K562 (cell line): Measurements from ENCODE around the gene SPATS2. TPM values are rescaled to one million over a fixed set of nuclear protein-coding genes. Genes with fewer than 3 reads are reported as not detected.

Experiments
- ATAC-seq: fragments of 200-7000 bp; cut with Tn5 transposase; 3 replicates; pipeline ENCODE4 v1.9.1; 2020; ENCODE audit warnings: moderate library complexity
- BruUV-seq: library from RNA; stranded (reverse); fragments of 400-500 nt; replicated peaks from 2 replicates; lab custom pipeline; 2021; lab: Mats Ljungman, UMichigan
- CTCF ChIA-PET: fragments of 300-600 bp; formaldehyde crosslinking; extraction: SDS; loops from one replicate; lab custom pipeline; 2021; ENCODE audit warnings: low intra/inter-chr PET ratio; lab: Yijun Ruan, JAX
- POLR2A ChIA-PET: fragments of 300-600, 350-650 bp; sonication (Branson Sonifier 250); formaldehyde crosslinking; extraction: SDS; loops from one replicate; lab custom pipeline; 2021; ENCODE audit warnings: antibody characterized with exemption, inconsistent platforms; lab: Yijun Ruan, JAX
- DNase-seq, 4 experiments: peaks; one replicate each; pipeline versions ENCODE4 v3.0.0 to v3.0.0-alpha.2; 2011 to 2018; ENCODE audit warnings: low spot score in 3 of 4, mixed read lengths in 3 of 4; ENCODE audit errors: extremely low read depth in 1 of 4
- FAIRE-seq: peaks from 2 replicates; lab custom pipeline; 2011; peaks lifted over from hg19 to GRCh38; lab: Jason Lieb, UNC
- H2AFZ ChIP-seq: 2 replicates; pipeline ENCODE4 v1.6.0; 2011; ENCODE audit warnings: low read depth, low read length, control low read depth, inconsistent platforms
- H3K27ac ChIP-seq: fragments of 200-600 bp; 3 replicates; pipeline ENCODE4 v1.8.0; 2011; ENCODE audit warnings: low read depth, mild to moderate bottlenecking, control low read depth, inconsistent platforms, low read length, moderate library complexity, mixed read lengths; ENCODE audit errors: extremely low read depth
- H3K27me3 ChIP-seq, 2 experiments: fragments of 300-600 bp in 1 of 2; 2 replicates in 1 of 2; 3 replicates in 1 of 2; pipeline versions ENCODE4 v1.6.0 to v1.8.0; 2011; ENCODE audit warnings: inconsistent platforms in 2 of 2, low read length in 2 of 2, mild to moderate bottlenecking in 1 of 2, mixed read lengths in 1 of 2, moderate library complexity in 1 of 2; ENCODE audit not compliant: control insufficient read depth in 2 of 2, insufficient read depth in 2 of 2
- H3K36me3 ChIP-seq: fragments of 300-600 bp; 3 replicates; pipeline ENCODE4 v1.8.0; 2011; ENCODE audit warnings: mild to moderate bottlenecking, low read length, inconsistent platforms; ENCODE audit not compliant: control insufficient read depth, insufficient read depth
- H3K4me1 ChIP-seq, 2 experiments: fragments of 200-600 bp in 1 of 2; replicated peaks in 1 of 2; 2 replicates in 1 of 2; 3 replicates in 1 of 2; pipeline versions ENCODE4 v1.5.1 to v1.8.0; 2011; ENCODE audit warnings: inconsistent platforms in 2 of 2, low read length in 2 of 2, mild to moderate bottlenecking in 1 of 2, mixed read lengths in 1 of 2, moderate library complexity in 1 of 2; ENCODE audit not compliant: control insufficient read depth in 2 of 2, insufficient read depth in 2 of 2
- H3K4me2 ChIP-seq: 2 replicates; pipeline ENCODE4 v1.6.1; 2011; ENCODE audit warnings: low read length, control low read depth, inconsistent platforms, mixed read lengths; ENCODE audit not compliant: insufficient read depth
- H3K4me3 ChIP-seq: fragments of 200-600 bp; sonication (generic), shearing (Covaris generic); 2 replicates; pipeline ENCODE4 v1.5.1; 2016; ENCODE audit warnings: control low read depth, inconsistent platforms
- H3K79me2 ChIP-seq: fragments of 200-600 bp; 3 replicates; pipeline ENCODE4 v1.8.0; 2011; ENCODE audit warnings: low read length, inconsistent platforms; ENCODE audit not compliant: control insufficient read depth, insufficient read depth
- H3K9ac ChIP-seq, 2 experiments: 2 replicates each; pipeline versions ENCODE4 v1.6.0 to v1.6.1; 2011; ENCODE audit warnings: low read depth in 2 of 2, low read length in 2 of 2, control low read depth in 1 of 2, inconsistent platforms in 1 of 2, mild to moderate bottlenecking in 1 of 2, mixed read lengths in 1 of 2; ENCODE audit not compliant: insufficient read depth in 1 of 2
- H3K9me1 ChIP-seq: one replicate; pipeline ENCODE4 v1.6.0; 2011; ENCODE audit warnings: inconsistent platforms, mild to moderate bottlenecking, low read length, moderate library complexity; ENCODE audit not compliant: control insufficient read depth, insufficient read depth
- H3K9me3 ChIP-seq: replicated peaks from 2 replicates; pipeline ENCODE4 v1.5.1; 2011; ENCODE audit warnings: low read depth, low read length, inconsistent platforms; ENCODE audit not compliant: control insufficient read depth, insufficient read depth
- H4K20me1 ChIP-seq: replicated peaks from 2 replicates; pipeline ENCODE4 v1.6.1; 2011; ENCODE audit warnings: low read length, inconsistent platforms, mixed read lengths; ENCODE audit not compliant: control insufficient read depth, insufficient read depth
- EGR1 ChIP-seq: fragments of 450-650 bp; conservative IDR thresholded peaks from 2 replicates; pipeline ENCODE4 v1.6.1; 2017; ENCODE audit warnings: mild to moderate bottlenecking
- ELK1 ChIP-seq: sonication (generic); formaldehyde crosslinking; IDR thresholded peaks from 2 replicates; pipeline ENCODE4 v1.8.1; 2022; ENCODE audit warnings: missing genetic modification reagents
- NCOR1 ChIP-seq: fragments of 450-650 bp; IDR thresholded peaks from 2 replicates; pipeline ENCODE4 v1.6.1; 2016; ENCODE audit warnings: mild to moderate bottlenecking, moderate library complexity
- SRSF7 ChIP-seq: fragments of 200-400 bp; formaldehyde crosslinking; optimal IDR thresholded peaks from 2 replicates; pipeline ENCODE3; 2017; ENCODE audit warnings: mild to moderate bottlenecking, low read depth, low read length
- TOE1 ChIP-seq, 2 experiments: fragments of 450-650 bp in 1 of 2; sonication (generic) in 1 of 2; formaldehyde crosslinking in 1 of 2; IDR thresholded peaks; 2 replicates each; pipeline versions ENCODE4 v1.7.1 to v1.8.0; 2016 to 2022; ENCODE audit warnings: borderline replicate concordance in 2 of 2, mild to moderate bottlenecking in 2 of 2, antibody characterized with exemption in 1 of 2, inconsistent platforms in 1 of 2, low read depth in 1 of 2, missing genetic modification reagents in 1 of 2, moderate library complexity in 1 of 2
- ZFP1 ChIP-seq: fragments of 450-650 bp; formaldehyde crosslinking; IDR thresholded peaks from 2 replicates; pipeline ENCODE4 v1.4.0; 2020; ENCODE audit warnings: mild to moderate bottlenecking, mixed read lengths
- WGBS: fragments of 100-300 bp; shearing (Covaris generic); methylation state at CpG from one replicate; pipeline ENCODE4 v1.1.6; 2016; ENCODE audit warnings: low coverage, mixed read lengths; ENCODE audit not compliant: insufficient coverage; ENCODE audit errors: missing lambda C conversion rate; 5-methylcytosine and 5-hydroxymethylcytosine counted together
- in situ Hi-C: fragments of 300-500 bp; cut with MboI; formaldehyde crosslinking; loops from 4 replicates; pipeline ENCODE4 v1.15.0; 2018; ENCODE audit warnings: inconsistent platforms, mixed read lengths
- intact Hi-C: fragments of 100-400 bp; cut with micrococcal nuclease; formaldehyde crosslinking; loops from 2 replicates; pipeline ENCODE4 v1.14.2; 2022
- polyA plus RNA-seq, 8 experiments: library from polyadenylated mRNA; depleted of rRNA in 4 of 8; stranded (reverse) in 5 of 8; unstranded in 3 of 8; fragments of >200 nt; fragmentation: Nextera tagmentation in 2 of 8; fragmentation: Illumina TruSeq in 1 of 8; extraction: Ambion mirVana in 2 of 8; extraction: Trizol in 1 of 8; gene quantifications; 2 replicates each; pipeline versions ENCODE4 v1.2.1 to v1.2.3, GENCODE V29; 2011 to 2014; ENCODE audit warnings: inconsistent platforms in 1 of 8, missing spikeins in 1 of 8
- total RNA-seq, 7 experiments: library from RNA; depleted of rRNA in 6 of 7; stranded (reverse); fragments of >200 nt in 6 of 7; fragmentation: Illumina TruSeq in 2 of 7; extraction: Trizol in 2 of 7; gene quantifications; 2 replicates each; pipeline versions ENCODE4 v1.2.1 to v1.2.3, GENCODE V29; 2011 to 2021; ENCODE audit warnings: low replicate concordance in 1 of 7
- TF ChIP-seq, protein P1 (sequence below): fragments of 250-450 bp; sonication (Bioruptor Pico); IDR thresholded peaks from 2 replicates; pipeline ENCODE4 v1.5.0; 2020; ENCODE audit warnings: mild to moderate bottlenecking, borderline replicate concordance
- TF ChIP-seq, protein P2 (sequence below): fragments of 450-650 bp; formaldehyde crosslinking; IDR thresholded peaks from 2 replicates; pipeline ENCODE4 v1.4.0; 2020; ENCODE audit warnings: mild to moderate bottlenecking, moderate library complexity
- TF ChIP-seq, protein P3 (sequence below): fragments of 450-650 bp; formaldehyde crosslinking; IDR thresholded peaks from 2 replicates; pipeline ENCODE4 v1.4.0; 2022; ENCODE audit warnings: mild to moderate bottlenecking, moderate library complexity
- TF ChIP-seq, protein P4 (sequence below), 2 experiments: IDR thresholded peaks; 2 replicates each; pipeline ENCODE4 v1.6.1; 2011; ENCODE audit warnings: borderline replicate concordance in 1 of 2, control low read depth in 1 of 2, low read depth in 1 of 2, low read length in 1 of 2, mild to moderate bottlenecking in 1 of 2, mixed read lengths in 1 of 2, moderate library complexity in 1 of 2; ENCODE audit not compliant: insufficient read depth in 1 of 2, insufficient read length in 1 of 2, poor library complexity in 1 of 2, severe bottlenecking in 1 of 2; ENCODE audit errors: extremely low read depth in 1 of 2

SPATS2 gene
- total and polyA plus RNA-seq, 9 of the 15 experiments (the other 6 are each of a cell fraction or from before 2014, with no cell fraction given) = 5.4 to 48.2 (median 17.5) TPM

- BruUV-seq = no TSS peak
- Histone ChIP-seq H3K36me3 (peaks cover 70% of the 10 kb centered on the region; the same call in 2 of the 3 replicates), H3K4me1 (peaks cover 3 to 18% of the 10 kb centered on the region in 2 experiments; a peak in 3 of 5 replicates), H3K9ac (peak overlapping the region in 1 of 2 experiments; percentile 43; a peak in 1 of 4 replicates), H3K79me2 (peaks cover 8% of the 10 kb centered on the region), H3K27me3 (no peaks in the 10 kb centered on the region), H2AFZ (no peak overlapping the region), H3K27ac (no peak overlapping the region), H3K4me2 (no peak overlapping the region), H4K20me1 (no peaks in the 10 kb centered on the region), H3K9me3 (no peaks in the 10 kb centered on the region), H3K9me1 (peaks cover 3% of the 10 kb centered on the region)
- FAIRE-seq (no peak), DNase-seq (no peak), ATAC-seq (no peak)
- WGBS = 96% methylated on average over 12 of the region's 12 CpGs
- intact Hi-C loops (no loop called here), in situ Hi-C loops (no loop called here)
- ChIA-PET CTCF (no interaction called here), POLR2A (no interaction called here)
- TF ChIP-seq, protein P1, sequence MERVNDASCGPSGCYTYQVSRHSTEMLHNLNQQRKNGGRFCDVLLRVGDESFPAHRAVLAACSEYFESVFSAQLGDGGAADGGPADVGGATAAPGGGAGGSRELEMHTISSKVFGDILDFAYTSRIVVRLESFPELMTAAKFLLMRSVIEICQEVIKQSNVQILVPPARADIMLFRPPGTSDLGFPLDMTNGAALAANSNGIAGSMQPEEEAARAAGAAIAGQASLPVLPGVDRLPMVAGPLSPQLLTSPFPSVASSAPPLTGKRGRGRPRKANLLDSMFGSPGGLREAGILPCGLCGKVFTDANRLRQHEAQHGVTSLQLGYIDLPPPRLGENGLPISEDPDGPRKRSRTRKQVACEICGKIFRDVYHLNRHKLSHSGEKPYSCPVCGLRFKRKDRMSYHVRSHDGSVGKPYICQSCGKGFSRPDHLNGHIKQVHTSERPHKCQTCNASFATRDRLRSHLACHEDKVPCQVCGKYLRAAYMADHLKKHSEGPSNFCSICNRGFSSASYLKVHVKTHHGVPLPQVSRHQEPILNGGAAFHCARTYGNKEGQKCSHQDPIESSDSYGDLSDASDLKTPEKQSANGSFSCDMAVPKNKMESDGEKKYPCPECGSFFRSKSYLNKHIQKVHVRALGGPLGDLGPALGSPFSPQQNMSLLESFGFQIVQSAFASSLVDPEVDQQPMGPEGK (CRISPR knock-in tag) = no peak
- TF ChIP-seq TOE1 (IDR thresholded peaks at IDR 0.05; ENCODE audit: borderline replicate concordance) (no peak), TOE1 (CRISPR knock-in tag; IDR thresholded peaks at IDR 0.05; ENCODE audit: borderline replicate concordance, low read depth) (no peak), SRSF7 (no peak), ZFP1 (CRISPR knock-in tag) (no peak), ELK1 (CRISPR knock-in tag) (no peak), NCOR1 (no peak), EGR1 (no peak)
- TF ChIP-seq, protein P2, sequence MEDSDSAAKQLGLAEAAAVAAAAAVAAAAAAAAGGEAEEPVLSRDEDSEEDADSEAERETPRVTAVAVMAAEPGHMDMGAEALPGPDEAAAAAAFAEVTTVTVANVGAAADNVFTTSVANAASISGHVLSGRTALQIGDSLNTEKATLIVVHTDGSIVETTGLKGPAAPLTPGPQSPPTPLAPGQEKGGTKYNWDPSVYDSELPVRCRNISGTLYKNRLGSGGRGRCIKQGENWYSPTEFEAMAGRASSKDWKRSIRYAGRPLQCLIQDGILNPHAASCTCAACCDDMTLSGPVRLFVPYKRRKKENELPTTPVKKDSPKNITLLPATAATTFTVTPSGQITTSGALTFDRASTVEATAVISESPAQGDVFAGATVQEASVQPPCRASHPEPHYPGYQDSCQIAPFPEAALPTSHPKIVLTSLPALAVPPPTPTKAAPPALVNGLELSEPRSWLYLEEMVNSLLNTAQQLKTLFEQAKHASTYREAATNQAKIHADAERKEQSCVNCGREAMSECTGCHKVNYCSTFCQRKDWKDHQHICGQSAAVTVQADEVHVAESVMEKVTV = no peak
- TF ChIP-seq, protein P3, sequence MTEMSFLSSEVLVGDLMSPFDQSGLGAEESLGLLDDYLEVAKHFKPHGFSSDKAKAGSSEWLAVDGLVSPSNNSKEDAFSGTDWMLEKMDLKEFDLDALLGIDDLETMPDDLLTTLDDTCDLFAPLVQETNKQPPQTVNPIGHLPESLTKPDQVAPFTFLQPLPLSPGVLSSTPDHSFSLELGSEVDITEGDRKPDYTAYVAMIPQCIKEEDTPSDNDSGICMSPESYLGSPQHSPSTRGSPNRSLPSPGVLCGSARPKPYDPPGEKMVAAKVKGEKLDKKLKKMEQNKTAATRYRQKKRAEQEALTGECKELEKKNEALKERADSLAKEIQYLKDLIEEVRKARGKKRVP = no peak
- TF ChIP-seq, protein P4, sequence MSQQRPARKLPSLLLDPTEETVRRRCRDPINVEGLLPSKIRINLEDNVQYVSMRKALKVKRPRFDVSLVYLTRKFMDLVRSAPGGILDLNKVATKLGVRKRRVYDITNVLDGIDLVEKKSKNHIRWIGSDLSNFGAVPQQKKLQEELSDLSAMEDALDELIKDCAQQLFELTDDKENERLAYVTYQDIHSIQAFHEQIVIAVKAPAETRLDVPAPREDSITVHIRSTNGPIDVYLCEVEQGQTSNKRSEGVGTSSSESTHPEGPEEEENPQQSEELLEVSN (IDR thresholded peaks at IDR 0.05; ENCODE audit: borderline replicate concordance in 1 of 2, extremely low read depth in 1 of 2, insufficient read depth in 1 of 2, insufficient read length in 1 of 2, low read depth in 1 of 2, low read length in 1 of 2, poor library complexity in 1 of 2, severe bottlenecking in 1 of 2) = no peak
- TF ChIP-seq, all 486 proteins: peak for 0
- H3K4me3 ChIP-seq = no peak overlapping the region
Observed at GRCh38 chr12:49328816-49329215, 38.4 kb upstream of the SPATS2 start.
